ENCODE measurements around the gene ATXN1.

ATXN1 gene

GRCh38 chr6:16296061-16296670, 465.1 kb downstream of the ATXN1 start:
- ATAC-seq (ENCODE audit: low read depth) (no peak), DNase-seq (ENCODE audit: low spot score) (no peak)
- Histone ChIP-seq H3K4me3 (ENCODE audit: severe bottlenecking) (no peak overlapping the region), H3K9me3 (ENCODE audit: severe bottlenecking) (no peaks in the 10 kb centered on the region), H3K27me3 (ENCODE audit: insufficient read depth, poor library complexity, severe bottlenecking) (peaks cover 6% of the 10 kb centered on the region), H3K27ac (ENCODE audit: poor library complexity, severe bottlenecking) (no peak overlapping the region), H3K36me3 (ENCODE audit: low read depth) (no peaks in the 10 kb centered on the region), H3K4me1 (ENCODE audit: insufficient read depth, poor library complexity, severe bottlenecking) (no peaks in the 10 kb centered on the region)
- TF ChIP-seq, protein P1, sequence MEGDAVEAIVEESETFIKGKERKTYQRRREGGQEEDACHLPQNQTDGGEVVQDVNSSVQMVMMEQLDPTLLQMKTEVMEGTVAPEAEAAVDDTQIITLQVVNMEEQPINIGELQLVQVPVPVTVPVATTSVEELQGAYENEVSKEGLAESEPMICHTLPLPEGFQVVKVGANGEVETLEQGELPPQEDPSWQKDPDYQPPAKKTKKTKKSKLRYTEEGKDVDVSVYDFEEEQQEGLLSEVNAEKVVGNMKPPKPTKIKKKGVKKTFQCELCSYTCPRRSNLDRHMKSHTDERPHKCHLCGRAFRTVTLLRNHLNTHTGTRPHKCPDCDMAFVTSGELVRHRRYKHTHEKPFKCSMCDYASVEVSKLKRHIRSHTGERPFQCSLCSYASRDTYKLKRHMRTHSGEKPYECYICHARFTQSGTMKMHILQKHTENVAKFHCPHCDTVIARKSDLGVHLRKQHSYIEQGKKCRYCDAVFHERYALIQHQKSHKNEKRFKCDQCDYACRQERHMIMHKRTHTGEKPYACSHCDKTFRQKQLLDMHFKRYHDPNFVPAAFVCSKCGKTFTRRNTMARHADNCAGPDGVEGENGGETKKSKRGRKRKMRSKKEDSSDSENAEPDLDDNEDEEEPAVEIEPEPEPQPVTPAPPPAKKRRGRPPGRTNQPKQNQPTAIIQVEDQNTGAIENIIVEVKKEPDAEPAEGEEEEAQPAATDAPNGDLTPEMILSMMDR (IDR thresholded peaks at IDR 0.05; ENCODE audit: poor library complexity, severe bottlenecking): no peak

DNA sequence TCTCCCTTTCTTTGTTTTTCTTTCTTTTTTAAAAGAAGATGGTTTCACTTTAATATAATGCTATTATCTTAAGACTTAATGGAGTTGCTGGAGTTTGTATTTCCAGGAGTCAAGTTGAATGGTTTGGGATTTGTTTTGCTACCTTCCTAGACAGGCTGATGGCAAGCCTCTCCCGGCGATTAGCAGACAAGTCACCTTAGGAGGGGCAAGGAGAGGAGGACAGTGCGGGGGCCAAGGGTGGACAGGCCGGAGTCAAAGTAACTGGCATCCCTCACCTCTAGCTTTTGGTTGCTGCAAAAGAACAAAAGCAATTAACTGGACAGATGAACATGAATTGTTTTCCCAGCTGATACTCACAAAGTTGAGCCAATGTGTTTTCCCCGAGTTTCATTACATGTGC, 465.8 kb downstream of the ATXN1 start:
- TF ChIP-seq, protein P1 (IDR thresholded peaks at IDR 0.05; ENCODE audit: poor library complexity, severe bottlenecking): no peak
- ATAC-seq (ENCODE audit: low read depth): no peak

GRCh38 chr6:16295060-16295459, 466.2 kb downstream of the ATXN1 start:
- no peaks in the 10 kb centered on the region for H3K36me3 ChIP-seq (ENCODE audit: low read depth)
- no peak for ATAC-seq (ENCODE audit: low read depth)

More for the DNA sequence above, 465.8 kb downstream of the ATXN1 start:
- no peaks in the 10 kb centered on the region for H3K9me3 ChIP-seq (ENCODE audit: severe bottlenecking)
- no peak overlapping the region for H3K27ac ChIP-seq (ENCODE audit: poor library complexity, severe bottlenecking)
- H3K4me3 ChIP-seq (ENCODE audit: severe bottlenecking): no peak overlapping the region
- DNase-seq (ENCODE audit: low spot score): no peak
- no peaks in the 10 kb centered on the region for H3K4me1 ChIP-seq (ENCODE audit: insufficient read depth, poor library complexity, severe bottlenecking)
- H3K27me3 ChIP-seq (ENCODE audit: insufficient read depth, poor library complexity, severe bottlenecking): peaks cover 6% of the 10 kb centered on the region
- no peaks in the 10 kb centered on the region for H3K36me3 ChIP-seq (ENCODE audit: low read depth)

DNA sequence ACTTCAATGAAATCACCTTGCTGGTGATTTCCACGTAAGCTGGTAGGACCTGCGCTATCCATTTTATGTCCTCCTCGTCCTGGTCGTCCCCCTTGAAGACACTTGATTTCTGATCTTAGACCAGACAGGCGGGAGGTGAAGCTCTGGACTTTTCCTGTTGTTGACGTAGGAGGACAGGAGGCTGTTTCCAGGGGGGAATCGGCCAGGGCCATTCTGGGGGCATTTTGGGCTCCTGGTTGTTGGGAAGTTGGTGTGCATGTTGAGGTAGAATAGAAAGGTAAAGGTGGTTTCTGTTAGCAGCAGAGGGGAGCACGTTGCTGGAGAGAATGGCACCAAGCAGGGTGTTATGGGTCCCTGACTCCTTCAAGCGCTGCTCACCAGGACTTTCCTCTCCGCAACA, 466.9 kb downstream of the ATXN1 start:
- Histone ChIP-seq H3K4me1 (ENCODE audit: insufficient read depth, poor library complexity, severe bottlenecking) (no peaks in the 10 kb centered on the region), H3K27ac (ENCODE audit: poor library complexity, severe bottlenecking) (no peak overlapping the region), H3K36me3 (ENCODE audit: low read depth) (no peaks in the 10 kb centered on the region), H3K4me3 (ENCODE audit: severe bottlenecking) (no peak overlapping the region), H3K9me3 (ENCODE audit: severe bottlenecking) (no peaks in the 10 kb centered on the region), H3K27me3 (ENCODE audit: insufficient read depth, poor library complexity, severe bottlenecking) (peaks cover 6% of the 10 kb centered on the region)
- DNase-seq (ENCODE audit: low spot score) (no peak), ATAC-seq (ENCODE audit: low read depth) (no peak)
- TF ChIP-seq, protein P1 (IDR thresholded peaks at IDR 0.05; ENCODE audit: poor library complexity, severe bottlenecking): no peak

More at GRCh38 chr6:16295060-16295459, 466.2 kb downstream of the ATXN1 start:
- TF ChIP-seq, protein P1 (IDR thresholded peaks at IDR 0.05; ENCODE audit: poor library complexity, severe bottlenecking): no peak
- no peak for DNase-seq (ENCODE audit: low spot score)
- Histone ChIP-seq H3K4me1 (ENCODE audit: insufficient read depth, poor library complexity, severe bottlenecking) (no peaks in the 10 kb centered on the region), H3K9me3 (ENCODE audit: severe bottlenecking) (no peaks in the 10 kb centered on the region), H3K27me3 (ENCODE audit: insufficient read depth, poor library complexity, severe bottlenecking) (peaks cover 6% of the 10 kb centered on the region), H3K4me3 (ENCODE audit: severe bottlenecking) (no peak overlapping the region), H3K27ac (ENCODE audit: poor library complexity, severe bottlenecking) (no peak overlapping the region)

- Histone ChIP-seq H3K9me3 (ENCODE audit: severe bottlenecking) (no peaks in the 10 kb centered on the region), H3K36me3 (ENCODE audit: low read depth) (no peaks in the 10 kb centered on the region), H3K4me1 (ENCODE audit: insufficient read depth, poor library complexity, severe bottlenecking) (no peaks in the 10 kb centered on the region), H3K27me3 (ENCODE audit: insufficient read depth, poor library complexity, severe bottlenecking) (peaks cover 6% of the 10 kb centered on the region), H3K27ac (ENCODE audit: poor library complexity, severe bottlenecking) (no peak overlapping the region), H3K4me3 (ENCODE audit: severe bottlenecking) (no peak overlapping the region)
- ATAC-seq (ENCODE audit: low read depth) (no peak), DNase-seq (ENCODE audit: low spot score) (no peak)
- TF ChIP-seq, protein P1 (IDR thresholded peaks at IDR 0.05; ENCODE audit: poor library complexity, severe bottlenecking): no peak
Observed at GRCh38 chr6:16292942-16293341, 468.3 kb downstream of the ATXN1 start.

All from RWPE2 (cell line).